HG03097 (cell line): Measurements from ENCODE around the gene KRT79.
"Not testable (repeated sequence)": the region's sequence is repeated elsewhere in the genome, so short reads cannot be mapped to it uniquely, and the experiment has no call there.

ENCODE experiments used
- ATAC-seq: cut with Tn5 transposase; IDR thresholded peaks from one replicate; pipeline ENCODE4 v1.9.1; 2021; ENCODE audit not compliant: unreplicated experiment, low FRiP score

Gene KRT79

GRCh38 chr12:52861511-52861910 lies 27.4 kb upstream of the KRT79 start:
- no peak for ATAC-seq

DNA sequence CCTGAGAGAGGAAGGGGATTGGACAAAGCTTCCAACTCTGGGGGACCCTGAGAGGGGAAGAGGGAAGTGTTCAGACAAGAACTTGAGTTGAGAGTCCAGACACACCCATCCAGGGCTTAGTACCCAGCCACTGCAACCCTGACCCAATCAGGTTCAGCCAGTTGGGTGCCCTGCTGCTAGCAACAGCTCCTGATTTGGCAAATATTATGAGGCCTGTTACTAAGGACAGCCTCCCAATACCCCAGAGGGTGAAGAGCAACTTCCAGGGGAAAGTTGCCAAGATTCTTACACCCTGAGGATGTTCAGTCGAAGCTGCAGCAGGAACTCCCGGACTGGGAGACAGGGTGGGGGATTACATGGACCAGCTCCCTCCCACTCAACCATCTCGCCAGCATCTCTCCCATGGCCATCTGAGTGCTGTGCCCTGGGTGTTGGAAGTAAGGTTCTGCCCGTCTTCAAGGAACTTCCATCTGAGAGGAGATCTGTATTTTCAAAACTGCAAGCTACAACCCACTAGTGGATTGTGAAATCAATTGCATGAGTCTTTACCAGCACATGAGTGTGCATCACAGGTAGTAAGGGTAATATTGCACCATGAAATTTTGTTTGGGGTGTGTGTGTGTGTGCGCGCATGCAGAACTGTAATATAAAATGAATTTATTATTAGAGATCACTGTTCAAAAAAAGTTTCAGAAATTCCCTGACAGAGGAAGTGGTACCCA lies 26.2 kb upstream of the KRT79 start:
- no peak for ATAC-seq

DNA sequence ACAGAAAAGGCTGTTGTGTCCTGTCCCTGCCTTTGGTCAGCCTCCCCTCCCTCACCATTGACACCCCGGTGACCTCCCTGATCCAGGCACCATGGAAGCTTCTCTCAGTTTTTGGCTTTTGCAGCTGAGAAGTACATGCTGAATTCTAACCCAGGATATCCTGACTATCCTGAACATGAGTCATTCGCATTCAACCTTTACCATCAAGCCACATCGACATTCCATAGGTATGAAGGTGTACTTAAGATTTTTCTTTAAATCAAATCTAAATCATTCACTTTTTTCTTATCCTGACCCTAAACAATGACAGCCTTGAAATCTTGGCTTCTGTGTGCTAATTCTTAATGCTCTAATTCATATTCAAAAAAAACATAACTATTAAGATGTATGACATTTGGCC lies 23.4 kb upstream of the KRT79 start:
- ATAC-seq: no peak

DNA sequence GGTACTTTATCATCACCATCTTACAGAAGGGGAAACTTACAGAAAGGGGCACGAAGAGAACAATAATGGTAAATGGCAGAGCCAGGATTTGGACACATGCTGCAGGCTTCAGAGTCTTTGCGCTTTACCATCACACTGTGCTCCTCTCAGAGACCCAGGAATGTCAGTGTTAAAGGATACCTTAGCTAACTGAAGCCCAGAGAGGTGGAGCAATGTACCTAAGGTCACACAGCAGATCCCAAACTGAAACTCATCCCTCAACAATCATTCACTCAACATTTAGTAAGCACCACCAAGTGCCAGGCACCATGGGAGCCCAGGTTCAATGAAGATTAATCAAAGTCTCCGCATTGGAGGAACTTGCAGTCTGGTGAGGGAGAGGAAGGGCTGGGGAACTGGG lies 22.7 kb upstream of the KRT79 start:
- no peak for ATAC-seq

DNA sequence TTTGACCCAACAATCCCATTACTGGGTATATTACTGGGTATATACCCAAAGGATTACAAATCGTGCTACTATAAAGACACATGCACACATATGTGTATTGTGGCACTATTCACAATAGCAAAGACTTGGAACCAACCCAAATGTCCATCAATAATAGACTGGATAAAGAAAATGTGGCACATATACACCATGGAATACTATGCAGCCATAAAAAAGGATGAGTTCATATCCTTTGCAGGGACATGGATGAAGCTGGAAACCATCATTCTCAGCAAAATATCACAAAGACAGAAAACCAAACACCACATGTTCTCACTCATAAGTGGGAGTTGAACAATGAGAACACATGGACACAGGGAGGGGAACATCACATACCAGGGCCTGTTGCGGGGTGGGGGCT lies 22.0 kb upstream of the KRT79 start:
- ATAC-seq: not testable (repeated sequence)

GRCh38 chr12:52851787-52852186 lies 17.7 kb upstream of the KRT79 start:
- ATAC-seq: no peak

- no peak for ATAC-seq
Measured at GRCh38 chr12:52850681-52851080, 16.6 kb upstream of the KRT79 start.

DNA sequence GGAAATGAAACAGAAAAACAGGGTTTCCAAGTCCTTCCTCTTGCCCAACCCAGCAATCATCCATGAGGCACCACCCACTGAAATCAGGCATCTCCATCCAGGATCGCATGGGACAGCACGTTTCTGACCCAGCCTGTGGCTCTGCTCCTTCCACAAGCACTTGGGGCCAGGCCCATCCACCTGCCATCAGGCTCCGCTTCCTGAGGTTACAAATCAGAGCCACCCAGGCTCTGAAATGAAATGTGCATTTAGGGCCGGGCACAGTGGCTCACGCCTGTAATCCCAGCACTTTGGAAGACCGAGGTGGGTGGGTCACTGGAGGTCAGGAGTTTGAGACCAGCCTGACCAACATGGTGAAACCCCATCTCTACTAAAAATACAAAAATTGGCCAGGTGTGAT lies 15.4 kb upstream of the KRT79 start:
- ATAC-seq: no peak

DNA sequence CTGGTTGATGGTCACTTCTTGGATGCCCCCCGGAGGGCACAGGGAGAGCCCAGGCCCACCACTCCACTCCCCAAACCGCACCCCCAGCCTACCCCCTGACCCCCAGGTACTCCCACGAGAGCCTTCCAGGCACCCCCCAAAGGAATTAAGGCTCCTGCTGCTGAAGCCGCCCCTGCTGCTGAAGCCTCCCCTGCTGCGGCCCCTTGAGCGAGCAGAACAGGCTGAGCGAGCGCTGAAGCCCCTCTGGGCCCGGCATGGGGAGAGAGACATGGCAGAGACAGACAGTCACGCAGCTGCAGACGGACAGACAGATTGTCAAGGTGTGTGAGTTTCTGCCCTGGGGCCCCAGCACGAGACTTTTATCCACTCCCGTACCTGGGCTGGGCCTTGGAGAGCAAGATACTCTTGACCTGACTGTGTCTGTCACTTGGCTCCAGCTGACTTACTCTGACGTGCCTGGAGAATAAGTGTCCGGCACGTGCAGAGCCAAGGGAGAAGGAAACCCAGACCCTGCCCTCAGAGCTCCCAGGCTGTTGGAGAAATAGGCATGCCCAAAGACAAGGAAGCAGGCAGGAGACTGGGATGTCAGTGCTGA lies 14.6 kb upstream of the KRT79 start, which contains the start of gene KRT78:
Gene KRT78, minus strand, starts transcription at position 334 of the 595 bp plus-strand sequence. Its CDS starts 64 bp downstream, at position 270.
- ATAC-seq: no peak

DNA sequence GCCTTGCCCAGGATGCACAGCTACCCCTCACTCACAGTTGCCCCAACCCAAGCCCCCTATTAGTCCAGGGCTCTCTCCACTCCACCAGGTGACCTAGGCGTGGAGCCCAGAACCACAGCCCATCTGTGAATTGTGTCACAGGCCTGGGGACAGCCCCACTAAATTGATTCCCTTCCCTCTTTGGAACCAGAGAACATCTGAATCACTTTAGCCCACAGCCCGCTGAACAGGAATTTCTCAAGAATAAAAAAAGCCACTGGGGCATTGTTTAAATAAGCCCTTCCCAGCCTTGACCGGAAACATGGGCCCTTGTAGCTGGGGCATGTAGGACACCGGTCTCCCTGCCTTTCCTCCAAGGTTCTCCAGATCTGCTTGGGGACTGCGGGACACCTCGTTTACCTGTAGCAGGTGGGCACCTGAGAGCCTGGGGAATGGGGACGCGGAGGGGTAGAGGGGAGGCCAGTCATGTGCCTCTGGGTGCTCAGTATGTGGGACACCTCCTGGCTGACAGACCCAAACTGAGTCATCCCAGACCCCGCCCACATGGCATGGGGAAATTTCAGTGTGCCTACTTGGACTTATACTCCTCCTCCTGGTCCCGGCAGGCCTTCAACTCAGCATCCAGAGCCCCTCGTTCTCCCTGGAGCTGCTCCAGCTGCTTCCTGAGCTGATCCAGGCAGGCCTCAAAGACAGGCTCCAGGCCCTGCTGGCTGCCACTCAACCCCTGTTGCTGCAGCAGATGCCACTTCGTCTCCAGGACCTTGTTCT lies 13.4 kb upstream of the KRT79 start:
- ATAC-seq: no peak

GRCh38 chr12:52846356-52846970 lies 12.4 kb upstream of the KRT79 start:
- no peak for ATAC-seq

GRCh38 chr12:52845946-52846345 lies 11.8 kb upstream of the KRT79 start:
- no peak for ATAC-seq

DNA sequence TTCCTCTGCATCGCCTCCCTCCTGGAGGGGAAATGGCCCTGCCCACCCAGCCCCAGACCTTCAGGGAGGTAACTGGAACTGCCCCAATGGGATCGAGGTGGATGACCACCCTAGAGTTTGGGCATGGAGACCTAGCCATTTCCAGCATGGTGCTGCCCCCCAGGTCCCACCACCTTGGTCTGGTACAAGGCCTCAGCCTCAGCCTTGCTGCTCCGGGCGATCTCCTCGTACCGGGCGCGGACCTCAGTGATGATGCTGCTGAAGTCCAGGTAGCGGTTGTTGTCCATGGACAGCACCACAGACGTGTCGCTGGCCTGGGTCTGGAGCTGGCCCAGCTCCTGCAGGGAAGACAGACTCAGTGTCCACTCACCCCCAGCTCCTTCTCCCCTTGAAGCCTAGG lies 10.3 kb upstream of the KRT79 start:
- ATAC-seq: no peak

- no peak for ATAC-seq
Measured at GRCh38 chr12:52839436-52840105, 5.5 kb upstream of the KRT79 start.

- no peak for ATAC-seq
Measured at GRCh38 chr12:52838609-52839435, 4.7 kb upstream of the KRT79 start.

- ATAC-seq: no peak
Measured at GRCh38 chr12:52837781-52838608, 3.9 kb upstream of the KRT79 start.

GRCh38 chr12:52837413-52837741 lies 3.3 kb upstream of the KRT79 start:
- no peak for ATAC-seq

DNA sequence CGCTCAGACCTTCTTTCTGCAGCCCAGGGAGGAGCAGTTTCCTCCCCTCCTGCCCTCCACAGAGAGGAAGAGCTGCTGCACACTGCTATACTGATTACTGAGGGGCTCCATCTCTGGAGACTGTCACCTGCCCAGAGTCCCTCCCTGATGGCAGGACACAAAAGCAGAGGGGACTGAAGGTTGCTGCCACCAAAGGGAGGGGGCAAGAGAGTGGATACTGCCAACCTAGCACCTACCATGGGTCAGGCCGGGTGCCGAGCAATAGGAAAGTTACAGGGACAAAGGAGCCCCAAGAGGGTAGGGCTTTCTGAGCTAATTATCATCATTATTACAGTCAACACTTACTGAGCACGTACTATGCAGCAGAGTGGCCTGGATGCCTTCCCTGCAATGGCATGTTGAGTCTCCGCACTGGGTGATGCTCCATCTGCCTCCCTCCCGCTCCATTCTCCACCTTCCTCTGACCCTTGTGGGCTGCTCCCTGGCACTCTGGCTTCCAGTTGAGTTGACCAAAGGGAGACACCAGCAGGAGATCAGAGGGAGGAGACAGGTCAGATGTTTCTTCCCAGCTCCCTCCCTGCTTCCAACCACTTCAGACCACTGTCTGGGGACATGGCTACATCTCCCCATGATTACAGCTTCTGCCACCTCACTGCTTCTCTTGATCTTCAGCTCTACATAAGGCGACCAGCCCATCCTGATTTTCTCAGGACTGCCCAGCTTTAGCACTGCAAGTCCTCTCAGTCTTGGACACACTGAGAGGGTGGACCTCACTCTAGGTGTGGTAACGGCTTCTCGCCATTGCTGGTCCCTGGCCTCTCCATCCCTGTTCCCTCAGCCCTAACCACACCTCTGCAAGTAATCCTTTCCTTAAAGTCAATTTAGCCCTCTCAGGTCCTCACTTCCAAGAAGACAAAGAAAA lies 2.6 kb upstream of the KRT79 start:
- no peak for ATAC-seq
